Measurements from ENCODE around the gene DGKZ.
"Not testable (repeated sequence)": the region's sequence is repeated elsewhere in the genome, so short reads cannot be mapped to it uniquely, and the experiment has no call there.

The DGKZ gene

GRCh38 chr11:46377831-46378230 lies 30.6 kb downstream of the DGKZ start:
- no peak for TF ChIP-seq CTCF (IDR thresholded peaks at IDR 0.05; ENCODE audit: borderline replicate concordance, insufficient read depth, low read depth, low read length)
- no peak overlapping the region for H3K4me3 ChIP-seq (ENCODE audit: low read depth, low read length)

GRCh38 chr11:46378296-46378695 lies 31.0 kb downstream of the DGKZ start:
- no peak for TF ChIP-seq CTCF (IDR thresholded peaks at IDR 0.05; ENCODE audit: borderline replicate concordance, insufficient read depth, low read depth, low read length)
- no peak overlapping the region for H3K4me3 ChIP-seq (ENCODE audit: low read depth, low read length)

GRCh38 chr11:46378811-46379481 lies 31.7 kb downstream of the DGKZ start:
- TF ChIP-seq CTCF (IDR thresholded peaks at IDR 0.05; ENCODE audit: borderline replicate concordance, insufficient read depth, low read depth, low read length), result no peak
- no peak overlapping the region for H3K4me3 ChIP-seq (ENCODE audit: low read depth, low read length)

- H3K4me3 ChIP-seq (ENCODE audit: low read depth, low read length), result not testable (repeated sequence)
Measured at GRCh38 chr11:46379482-46380293, 32.4 kb downstream of the DGKZ start.

GRCh38 chr11:46380340-46381047 lies 33.2 kb downstream of the DGKZ start:
- TF ChIP-seq CTCF (IDR thresholded peaks at IDR 0.05; ENCODE audit: borderline replicate concordance, insufficient read depth, low read depth, low read length), result no peak
- H3K4me3 ChIP-seq (ENCODE audit: low read depth, low read length), result peak overlapping the region; percentile 54

- TF ChIP-seq CTCF (IDR thresholded peaks at IDR 0.05; ENCODE audit: borderline replicate concordance, insufficient read depth, low read depth, low read length), result no peak
- H3K4me3 ChIP-seq (ENCODE audit: low read depth, low read length), result peak within 1 kb of the TSS; percentile 54
Measured at GRCh38 chr11:46381048-46381818, 34.0 kb downstream of the DGKZ start, which contains the start of gene MDK. Gene MDK, plus strand, starts transcription at chr11:46381669. Its CDS starts 389 bp downstream, at chr11:46382058.

Measured in GM12875 (cell line).